NCI-H1105 treated with DMSO at 0.1 percent for 48 hours (cell line): Measurements from ENCODE around the gene C1orf87.

ENCODE experiments used
- DNase-seq: peaks from one replicate; lab custom pipeline; 2025; lab: John Stamatoyannopoulos, UW

The C1orf87 gene

DNA sequence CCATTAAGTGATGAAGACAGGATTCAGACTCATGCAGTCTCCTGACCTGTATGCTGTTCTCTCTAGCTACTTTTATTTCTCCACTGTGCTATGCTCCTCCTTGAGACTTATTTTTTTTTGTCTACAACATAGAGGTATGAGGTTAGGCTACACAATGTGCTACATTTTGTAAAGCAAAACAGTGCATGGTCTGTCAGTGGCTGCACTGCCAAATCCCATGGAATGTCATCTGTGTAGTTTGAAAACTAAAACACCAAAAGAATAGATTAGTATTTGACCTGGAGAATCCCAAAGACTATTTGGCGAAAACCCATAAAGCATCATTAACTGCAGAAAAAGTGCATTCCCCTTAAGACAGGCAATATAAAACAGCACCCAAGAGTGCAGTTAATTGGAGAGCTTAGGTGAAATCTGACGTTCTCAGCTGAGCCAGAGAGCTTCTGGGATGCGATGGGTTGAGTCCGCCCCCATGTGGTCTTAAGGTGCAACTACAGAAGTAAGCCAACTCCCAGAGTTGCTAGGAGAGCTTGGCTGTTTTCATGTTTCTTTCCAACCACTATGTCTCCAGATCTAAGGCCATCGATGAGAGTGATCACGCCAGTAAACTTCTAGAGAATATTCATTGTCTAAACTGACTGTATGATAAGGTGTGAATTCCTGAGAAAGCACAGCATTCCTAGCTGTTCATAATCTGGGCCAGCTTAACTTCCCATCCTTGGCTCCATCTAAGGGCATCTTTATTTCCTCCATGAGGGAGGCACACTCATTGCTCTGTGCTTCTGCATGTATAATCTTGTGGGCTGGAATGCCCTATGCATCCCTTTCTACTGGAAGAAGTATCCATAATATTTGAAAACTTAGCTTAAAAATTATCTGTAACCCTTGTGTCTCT lies 126.3 kb downstream of the C1orf87 start:
- DNase-seq, result peak; percentile 76

DNA sequence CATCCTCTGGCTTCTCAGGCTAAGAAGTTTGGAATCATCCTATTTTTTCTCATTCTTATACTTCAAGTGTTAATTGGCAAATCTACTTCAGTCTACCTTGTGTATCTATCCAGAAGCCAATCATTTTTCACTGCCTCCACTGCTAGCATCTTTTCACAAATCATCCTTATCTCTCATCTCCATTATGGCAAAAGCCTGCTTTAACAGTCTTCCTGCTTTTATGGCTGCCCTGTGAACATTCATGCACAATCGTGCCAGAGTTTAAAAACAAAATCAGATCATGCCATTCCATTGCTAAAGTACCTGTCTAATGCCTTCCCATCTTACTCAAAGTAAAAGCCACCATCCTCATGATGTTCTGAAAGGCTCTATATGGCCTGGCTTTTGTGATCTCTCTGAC lies 127.8 kb downstream of the C1orf87 start:
- no peak for DNase-seq
